ENCODE measurements around the gene AGXT. TPM values are rescaled to one million over a fixed set of nuclear protein-coding genes. Genes with fewer than 3 reads are reported as not detected.

Gene AGXT
- total and polyA plus RNA-seq, 2 of the 8 experiments (the other 6 are each of a cell fraction or from before 2014, with no cell fraction given): 0.03 TPM; not detected in 1

- H3K27ac ChIP-seq (ENCODE audit: low read depth, low read length): no peak overlapping the region
- H3K4me1 ChIP-seq (replicated peaks in 1 of 4; ENCODE audit: control insufficient read depth in 3 of 4, insufficient read depth in 4 of 4, low read length in 3 of 4): peaks cover 0 to 4% (median 0%) of the 10 kb centered on the region in 4 experiments; a peak in 3 of 7 replicates
- no peaks in the 10 kb centered on the region for H3K9me3 ChIP-seq (ENCODE audit: insufficient read depth in 2 of 2, low read depth in 1 of 2, low read length in 1 of 2)
- DNase-seq (ENCODE audit: low read depth in 1 of 2, low spot score in 2 of 2) (peak in 1 of 2 experiments; percentile 42), FAIRE-seq (no peak)
- CTCF ChIA-PET (ENCODE audit: partially characterized antibody): interaction anchor here (1.1 kb wide), 1 partner anchor 170 kb away, joined by 3 read pairs; no protein-coding TSS in a partner anchor
- no peak overlapping the region for H2BK5ac ChIP-seq (ENCODE audit: low read depth, low read length)
- no peaks in the 10 kb centered on the region for H3K79me1 ChIP-seq (ENCODE audit: low read depth, low read length)
- H3K4me2 ChIP-seq (ENCODE audit: insufficient read depth in 1 of 2, low read depth in 2 of 2, low read length in 2 of 2): no peak overlapping the region
- H4K91ac ChIP-seq (replicated peaks; ENCODE audit: insufficient read length, low read length): no peak overlapping the region
- H4K20me1 ChIP-seq (replicated peaks in 1 of 2; ENCODE audit: control insufficient read depth in 1 of 2, insufficient read depth in 2 of 2, low read length in 2 of 2): no peaks in the 10 kb centered on the region
- no peak for TF ChIP-seq HDAC2 (IDR thresholded peaks at IDR 0.05; ENCODE audit: borderline replicate concordance in 1 of 2, low read depth in 2 of 2, low read length in 2 of 2)
- no peak for TF ChIP-seq BACH1 (IDR thresholded peaks at IDR 0.05; ENCODE audit: low read length)
- WGBS, 2 experiments (ENCODE audit: extremely low coverage in 1 of 2, insufficient coverage in 1 of 2, insufficient read length in 1 of 2, insufficient replicate concordance in 2 of 2, low coverage in 1 of 2, low lambda C conversion rate in 2 of 2, missing lambda C conversion rate in 1 of 2): 99% methylated on average over 11 of the region's 13 CpGs; no CpG with 5 or more reads in 1 of the 2 experiments
- H3K36me3 ChIP-seq (ENCODE audit: control insufficient read depth in 2 of 4, insufficient read depth in 4 of 4, low read length in 3 of 4): no peaks in the 10 kb centered on the region
- H4K8ac ChIP-seq (ENCODE audit: extremely low read depth, insufficient read depth, low read length): no peak overlapping the region
- no peak overlapping the region for H3K56ac ChIP-seq (replicated peaks; ENCODE audit: insufficient read length, low read depth, low read length)
- no peak overlapping the region for H2AK5ac ChIP-seq (ENCODE audit: low read depth, low read length)
- H2BK12ac ChIP-seq (ENCODE audit: low read depth, low read length): no peak overlapping the region
- H2BK120ac ChIP-seq (replicated peaks; ENCODE audit: low read depth, low read length): no peak overlapping the region
- no peak overlapping the region for H2BK15ac ChIP-seq (ENCODE audit: low read length)
- no peaks in the 10 kb centered on the region for H3K27me3 ChIP-seq (replicated peaks in 1 of 4; ENCODE audit: control insufficient read depth in 3 of 4, extremely low read depth in 1 of 4, insufficient read depth in 3 of 4, low read length in 3 of 4)
- no peak overlapping the region for H3K14ac ChIP-seq (ENCODE audit: insufficient read length)
- no peak overlapping the region for H3K18ac ChIP-seq (ENCODE audit: extremely low read depth, low read length)
- no peak overlapping the region for H3K9ac ChIP-seq (replicated peaks in 1 of 4; ENCODE audit: extremely low read depth in 1 of 4, low read depth in 3 of 4, low read length in 3 of 4)
- H3K23ac ChIP-seq (ENCODE audit: insufficient read length): no peak overlapping the region
- H2AFZ ChIP-seq (ENCODE audit: low read length): no peak overlapping the region
- H3K4me3 ChIP-seq (ENCODE audit: extremely low read depth in 1 of 4, insufficient read depth in 2 of 4, low read depth in 3 of 4, low read length in 4 of 4): no peak overlapping the region
- H3K79me2 ChIP-seq (ENCODE audit: control insufficient read depth in 1 of 2, insufficient read depth in 2 of 2, low read length in 2 of 2): no peaks in the 10 kb centered on the region
- H3K4ac ChIP-seq (replicated peaks; ENCODE audit: insufficient read length, low read depth, low read length): no peak overlapping the region
- H2BK20ac ChIP-seq (ENCODE audit: low read length): no peak overlapping the region
- H3K23me2 ChIP-seq (ENCODE audit: low read depth, low read length): no peaks in the 10 kb centered on the region
- no peak overlapping the region for H4K5ac ChIP-seq (ENCODE audit: insufficient read length, low read depth, low read length)
- POLR2A ChIA-PET (ENCODE audit: partially characterized antibody): interaction anchor here (0.6 kb wide), 1 partner anchor 41 kb away, joined by 4 read pairs; no protein-coding TSS in a partner anchor
These were observed 52.8 kb downstream of the AGXT start for GRCh38 chr2:240921311-240921994.

Data from H1 (cell line).